ENCODE results near the gene ARHGEF19.

Gene ARHGEF19

GRCh38 chr1:16191309-16191708 lies 21.1 kb downstream of the ARHGEF19 start:
- DNase-seq (ENCODE audit: low read depth in 1 of 2, low spot score in 1 of 2): no peak
- Histone ChIP-seq H3K27me3 (ENCODE audit: insufficient read depth, poor library complexity, severe bottlenecking) (no peaks in the 10 kb centered on the region), H3K4me3 (replicated peaks; ENCODE audit: insufficient read depth, low read length) (no peak overlapping the region), H3K27ac (replicated peaks) (no peak overlapping the region)
- no peak for TF ChIP-seq GABPA (IDR thresholded peaks at IDR 0.05; ENCODE audit: low read depth)
- no peak for TF ChIP-seq REST (IDR thresholded peaks at IDR 0.05; ENCODE audit: insufficient replicate concordance, low read depth)
- TF ChIP-seq SPI1 (IDR thresholded peaks at IDR 0.05; ENCODE audit: borderline replicate concordance, low read depth): no peak
- no peak for TF ChIP-seq POLR2AphosphoS5 (IDR thresholded peaks at IDR 0.05; ENCODE audit: low read depth)
- no peak for TF ChIP-seq CTCF (IDR thresholded peaks at IDR 0.05; ENCODE audit: insufficient read depth, low read length)

GRCh38 chr1:16189921-16190621 lies 22.4 kb downstream of the ARHGEF19 start:
- Histone ChIP-seq H3K27ac (replicated peaks) (no peak overlapping the region), H3K27me3 (ENCODE audit: insufficient read depth, poor library complexity, severe bottlenecking) (no peaks in the 10 kb centered on the region), H3K4me3 (replicated peaks; ENCODE audit: insufficient read depth, low read length) (no peak overlapping the region)
- TF ChIP-seq GABPA (IDR thresholded peaks at IDR 0.05; ENCODE audit: low read depth): no peak
- DNase-seq (ENCODE audit: low read depth in 1 of 2, low spot score in 1 of 2): no peak

DNA sequence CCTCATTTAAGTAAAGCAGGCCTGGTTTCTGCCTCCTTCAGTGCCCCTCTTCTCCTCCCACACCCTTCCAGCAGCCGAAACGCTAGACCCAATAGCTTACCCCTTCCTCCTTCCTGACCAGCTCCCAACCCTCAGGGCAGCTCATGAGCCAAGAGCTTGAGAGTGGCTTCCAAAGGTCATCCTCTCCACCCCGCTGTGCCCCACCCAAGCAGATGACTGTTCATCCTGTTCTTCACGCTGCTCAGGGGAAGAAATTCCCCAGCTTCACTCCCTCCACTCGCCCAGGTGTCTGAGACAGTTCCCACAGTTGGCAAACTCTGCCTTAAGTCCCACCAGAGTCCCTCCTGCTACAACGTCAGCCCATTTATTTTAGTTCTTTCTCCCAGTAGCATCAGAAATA lies 23.4 kb downstream of the ARHGEF19 start:
- Histone ChIP-seq H3K27ac (replicated peaks) (no peak overlapping the region), H3K27me3 (ENCODE audit: insufficient read depth, poor library complexity, severe bottlenecking) (no peaks in the 10 kb centered on the region), H3K4me3 (replicated peaks; ENCODE audit: insufficient read depth, low read length) (no peak overlapping the region)
- no peak for TF ChIP-seq CTCF (IDR thresholded peaks at IDR 0.05; ENCODE audit: insufficient read depth, low read length)
- TF ChIP-seq POLR2AphosphoS5 (IDR thresholded peaks at IDR 0.05; ENCODE audit: low read depth): no peak
- no peak for TF ChIP-seq REST (IDR thresholded peaks at IDR 0.05; ENCODE audit: insufficient replicate concordance, low read depth)
- no peak for TF ChIP-seq GABPA (IDR thresholded peaks at IDR 0.05; ENCODE audit: low read depth)
- TF ChIP-seq SPI1 (IDR thresholded peaks at IDR 0.05; ENCODE audit: borderline replicate concordance, low read depth): no peak
- no peak for DNase-seq (ENCODE audit: low read depth in 1 of 2, low spot score in 1 of 2)

- no peaks in the 10 kb centered on the region for H3K27me3 ChIP-seq (ENCODE audit: insufficient read depth, poor library complexity, severe bottlenecking)
- H3K4me3 ChIP-seq (replicated peaks; ENCODE audit: insufficient read depth, low read length): no peak overlapping the region
- H3K27ac ChIP-seq (replicated peaks): no peak overlapping the region
- TF ChIP-seq POLR2AphosphoS5 (IDR thresholded peaks at IDR 0.05; ENCODE audit: low read depth) (no peak), REST (IDR thresholded peaks at IDR 0.05; ENCODE audit: insufficient replicate concordance, low read depth) (no peak), SPI1 (IDR thresholded peaks at IDR 0.05; ENCODE audit: borderline replicate concordance, low read depth) (no peak), GABPA (IDR thresholded peaks at IDR 0.05; ENCODE audit: low read depth) (no peak), CTCF (IDR thresholded peaks at IDR 0.05; ENCODE audit: insufficient read depth, low read length) (peak; percentile 90)
- peak in 1 of 2 experiments; percentile 42 for DNase-seq (ENCODE audit: low read depth in 1 of 2, low spot score in 1 of 2)
Observed at GRCh38 chr1:16187748-16188401, 24.6 kb downstream of the ARHGEF19 start.
